ENCODE results near the gene S100A12.

DNA sequence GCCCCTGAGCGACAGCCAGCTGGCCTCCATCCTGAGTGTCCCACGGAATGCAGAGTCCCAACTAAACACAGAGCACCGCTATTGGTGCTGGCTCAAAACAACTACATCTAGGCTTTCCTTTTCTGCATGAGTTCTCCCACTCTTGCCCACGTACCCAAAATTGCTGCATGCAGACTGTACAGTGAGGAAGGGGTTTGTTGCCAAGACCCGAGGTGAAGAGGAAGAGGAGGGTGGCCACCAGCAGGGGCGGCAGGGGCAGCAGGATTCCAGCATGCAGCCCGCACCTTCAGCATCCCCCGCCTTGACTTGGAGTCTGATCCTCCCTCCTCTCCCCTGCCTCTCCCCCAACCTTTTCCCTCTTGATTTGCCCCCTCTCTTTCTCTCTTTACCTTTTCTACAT lies 9.7 kb downstream of the S100A12 start:
- TF ChIP-seq POLR2AphosphoS5 (IDR thresholded peaks at IDR 0.05), result no peak
- TF ChIP-seq, protein P1, sequence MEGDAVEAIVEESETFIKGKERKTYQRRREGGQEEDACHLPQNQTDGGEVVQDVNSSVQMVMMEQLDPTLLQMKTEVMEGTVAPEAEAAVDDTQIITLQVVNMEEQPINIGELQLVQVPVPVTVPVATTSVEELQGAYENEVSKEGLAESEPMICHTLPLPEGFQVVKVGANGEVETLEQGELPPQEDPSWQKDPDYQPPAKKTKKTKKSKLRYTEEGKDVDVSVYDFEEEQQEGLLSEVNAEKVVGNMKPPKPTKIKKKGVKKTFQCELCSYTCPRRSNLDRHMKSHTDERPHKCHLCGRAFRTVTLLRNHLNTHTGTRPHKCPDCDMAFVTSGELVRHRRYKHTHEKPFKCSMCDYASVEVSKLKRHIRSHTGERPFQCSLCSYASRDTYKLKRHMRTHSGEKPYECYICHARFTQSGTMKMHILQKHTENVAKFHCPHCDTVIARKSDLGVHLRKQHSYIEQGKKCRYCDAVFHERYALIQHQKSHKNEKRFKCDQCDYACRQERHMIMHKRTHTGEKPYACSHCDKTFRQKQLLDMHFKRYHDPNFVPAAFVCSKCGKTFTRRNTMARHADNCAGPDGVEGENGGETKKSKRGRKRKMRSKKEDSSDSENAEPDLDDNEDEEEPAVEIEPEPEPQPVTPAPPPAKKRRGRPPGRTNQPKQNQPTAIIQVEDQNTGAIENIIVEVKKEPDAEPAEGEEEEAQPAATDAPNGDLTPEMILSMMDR (IDR thresholded peaks at IDR 0.05), result no peak
- TF ChIP-seq POLR2A (IDR thresholded peaks at IDR 0.05), result no peak
- no peak for TF ChIP-seq EP300 (IDR thresholded peaks at IDR 0.05; ENCODE audit: low read depth)
